Stimulated activated naive B cell treated with anti-CD40 and anti-IgM and Interleukin-4, amounts not matched to agents 10 μg/mL and 1 μg/mL and 100 μg/mL, for 72 hours (primary cell): Measurements from ENCODE around the gene CD6.

Source experiments
- ATAC-seq, 2 donors: fragments of 150-1000 bp; cut with Tn5 transposase; replicated peaks; 2 replicates each; pipeline ENCODE4 v1.10.0; 2021; ENCODE audit warnings: moderate library complexity in 1 of 2
- DNase-seq: peaks from one replicate; pipeline ENCODE4 v3.0.0; 2021
- H3K27ac Mint-ChIP-seq: one replicate; pipeline ENCODE4 v1.8.0; 2022; ENCODE audit warnings: mild to moderate bottlenecking, mixed read lengths
- H3K27me3 Mint-ChIP-seq, 2 donors: one replicate each; pipeline ENCODE4 v1.8.0; 2022; ENCODE audit warnings: mixed read lengths in 2 of 2
- H3K36me3 Mint-ChIP-seq, 2 donors: one replicate each; pipeline ENCODE4 v1.8.0; 2022; ENCODE audit warnings: mixed read lengths in 2 of 2, mild to moderate bottlenecking in 1 of 2
- H3K4me1 Mint-ChIP-seq, 2 donors: one replicate each; pipeline ENCODE4 v1.8.0; 2022; ENCODE audit warnings: mixed read lengths in 2 of 2, mild to moderate bottlenecking in 1 of 2
- H3K4me3 Mint-ChIP-seq, 2 donors: one replicate each; pipeline ENCODE4 v1.8.0; 2022; ENCODE audit warnings: mild to moderate bottlenecking in 2 of 2, mixed read lengths in 2 of 2, moderate library complexity in 1 of 2
- H3K9me3 Mint-ChIP-seq, 2 donors: one replicate each; pipeline ENCODE4 v1.8.0; 2022; ENCODE audit warnings: mixed read lengths in 2 of 2, mild to moderate bottlenecking in 1 of 2

The CD6 gene

DNA sequence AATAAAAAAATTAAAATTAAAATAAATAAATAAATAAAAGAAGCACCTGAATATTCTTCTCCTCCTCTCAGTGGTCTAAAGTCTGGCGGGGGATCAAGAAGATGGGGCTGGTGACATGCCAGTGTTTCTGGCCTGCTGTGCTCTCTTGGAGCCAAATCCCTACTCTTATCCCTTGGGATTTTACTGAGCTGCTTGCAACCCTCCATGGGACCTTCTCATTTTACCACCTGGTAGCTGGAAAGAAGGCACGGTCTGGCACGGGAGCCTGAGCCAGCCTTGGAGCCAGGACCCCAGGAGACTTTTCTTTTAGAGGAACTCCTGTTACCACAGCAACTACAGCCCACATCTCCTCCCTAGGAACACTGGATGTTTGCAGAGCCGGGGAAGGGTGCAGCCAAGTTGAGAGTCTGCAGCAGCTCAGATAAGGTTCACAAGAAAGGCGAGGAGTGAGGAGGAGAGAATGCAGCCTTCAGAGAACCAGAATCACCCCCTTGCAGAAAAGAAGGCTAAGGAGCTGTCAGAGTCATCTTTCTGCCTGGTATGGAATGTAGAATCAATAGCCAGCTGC, 21.4 kb downstream of the CD6 start:
- Mint-ChIP-seq H3K36me3 (peaks cover 12 to 31% of the 10 kb centered on the region in 2 donors), H3K27me3 (no peaks in the 10 kb centered on the region), H3K4me1 (peaks cover 17 to 19% of the 10 kb centered on the region in 2 donors), H3K4me3 (no peak overlapping the region), H3K27ac (peak overlapping the region; percentile 3), H3K9me3 (no peaks in the 10 kb centered on the region)
- ATAC-seq (no peak), DNase-seq (no peak)

GRCh38 chr11:60993615-60994014, 22.1 kb downstream of the CD6 start:
- ATAC-seq (no peak), DNase-seq (no peak)
- H3K27ac Mint-ChIP-seq = no peak overlapping the region
- peaks cover 12 to 31% of the 10 kb centered on the region in 2 donors for H3K36me3 Mint-ChIP-seq
- peaks cover 17% of the 10 kb centered on the region in 2 donors for H3K4me1 Mint-ChIP-seq
- H3K9me3 Mint-ChIP-seq = no peaks in the 10 kb centered on the region
- H3K27me3 Mint-ChIP-seq = no peaks in the 10 kb centered on the region
- no peak overlapping the region for H3K4me3 Mint-ChIP-seq

- Mint-ChIP-seq H3K36me3 (peaks cover 12 to 35% of the 10 kb centered on the region in 2 donors), H3K9me3 (no peaks in the 10 kb centered on the region), H3K27me3 (no peaks in the 10 kb centered on the region), H3K4me3 (no peak overlapping the region), H3K4me1 (peaks cover 7 to 10% of the 10 kb centered on the region in 2 donors), H3K27ac (no peak overlapping the region)
- no peak for ATAC-seq
- DNase-seq = no peak
Observed at GRCh38 chr11:60994541-60995080, 23.1 kb downstream of the CD6 start.

GRCh38 chr11:60995798-60996197, 24.3 kb downstream of the CD6 start:
- H3K36me3 Mint-ChIP-seq = peaks cover 17 to 38% of the 10 kb centered on the region in 2 donors
- H3K4me3 Mint-ChIP-seq = no peak overlapping the region
- DNase-seq (no peak), ATAC-seq (no peak)
- no peak overlapping the region for H3K27ac Mint-ChIP-seq
- no peaks in the 10 kb centered on the region for H3K27me3 Mint-ChIP-seq
- H3K9me3 Mint-ChIP-seq = no peaks in the 10 kb centered on the region
- H3K4me1 Mint-ChIP-seq = peaks cover 6 to 9% of the 10 kb centered on the region in 2 donors

GRCh38 chr11:60996381-60997138, 25.1 kb downstream of the CD6 start:
- H3K27ac Mint-ChIP-seq = peak overlapping the region; percentile 37
- no peaks in the 10 kb centered on the region for H3K27me3 Mint-ChIP-seq
- peaks cover 17 to 41% of the 10 kb centered on the region in 2 donors for H3K36me3 Mint-ChIP-seq
- H3K4me3 Mint-ChIP-seq = no peak overlapping the region
- no peaks in the 10 kb centered on the region for H3K9me3 Mint-ChIP-seq
- peaks cover 6 to 9% of the 10 kb centered on the region in 2 donors for H3K4me1 Mint-ChIP-seq
- DNase-seq (no peak), ATAC-seq (no peak)

DNA sequence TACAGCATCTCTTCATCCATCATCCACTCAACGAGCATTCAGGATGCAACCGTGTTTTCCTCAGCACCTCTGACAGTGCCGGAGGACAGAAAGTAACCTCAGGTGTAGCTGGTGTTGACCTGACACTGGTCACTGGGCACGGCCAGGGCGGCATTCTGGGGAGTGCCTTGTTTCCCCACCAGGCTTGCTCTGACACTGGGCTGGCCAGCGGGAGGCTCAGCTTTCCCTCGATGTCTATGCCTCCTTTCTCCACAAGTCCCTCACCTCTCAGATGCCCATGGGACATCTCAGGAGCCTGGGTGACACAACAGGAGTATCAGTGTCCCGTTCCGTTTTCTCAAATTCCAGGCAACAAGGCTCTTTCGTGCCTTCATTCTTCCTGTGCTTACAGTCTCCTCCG, 28.9 kb downstream of the CD6 start:
- no peaks in the 10 kb centered on the region for H3K27me3 Mint-ChIP-seq
- ATAC-seq (no peak), DNase-seq (no peak)
- H3K4me3 Mint-ChIP-seq = no peak overlapping the region
- H3K27ac Mint-ChIP-seq = no peak overlapping the region
- H3K36me3 Mint-ChIP-seq = peaks cover 23 to 53% of the 10 kb centered on the region in 2 donors
- peaks cover 6 to 11% of the 10 kb centered on the region in 2 donors for H3K4me1 Mint-ChIP-seq
- H3K9me3 Mint-ChIP-seq = no peaks in the 10 kb centered on the region

DNA sequence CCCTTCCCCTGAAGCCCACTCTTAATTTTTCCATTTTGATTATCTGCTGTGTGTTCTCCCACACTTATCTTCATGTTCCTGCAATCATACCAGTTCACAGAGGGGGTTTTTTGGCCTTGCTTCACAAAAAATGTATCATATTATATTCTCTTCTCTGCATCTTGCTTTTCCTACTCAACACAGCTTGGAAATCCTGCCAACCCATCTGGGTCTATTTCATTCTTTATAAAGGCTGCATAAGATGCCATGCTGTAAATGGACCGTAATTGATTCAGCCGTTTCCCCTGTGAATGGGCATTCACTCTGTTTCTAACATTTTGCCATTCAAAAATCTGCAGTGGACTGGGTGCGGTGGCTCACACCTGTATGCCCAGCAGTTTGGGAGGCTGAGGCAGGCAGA, 30.5 kb downstream of the CD6 start:
- Mint-ChIP-seq H3K9me3 (no peaks in the 10 kb centered on the region), H3K27me3 (peaks cover 7 to 8% of the 10 kb centered on the region in 2 donors), H3K4me3 (no peak overlapping the region), H3K36me3 (peaks cover 24 to 55% of the 10 kb centered on the region in 2 donors), H3K27ac (no peak overlapping the region), H3K4me1 (peaks cover 15 to 16% of the 10 kb centered on the region in 2 donors)
- ATAC-seq (no peak), DNase-seq (no peak)

GRCh38 chr11:61002598-61002997, 31.1 kb downstream of the CD6 start:
- ATAC-seq = no peak
- Mint-ChIP-seq H3K27ac (no peak overlapping the region), H3K27me3 (peaks cover 7 to 13% of the 10 kb centered on the region in 2 donors), H3K4me3 (no peak overlapping the region), H3K4me1 (peaks cover 18 to 21% of the 10 kb centered on the region in 2 donors), H3K36me3 (peaks cover 27 to 55% of the 10 kb centered on the region in 2 donors), H3K9me3 (no peaks in the 10 kb centered on the region)
- no peak for DNase-seq

- Mint-ChIP-seq H3K27ac (no peak overlapping the region), H3K4me3 (no peak overlapping the region), H3K9me3 (no peaks in the 10 kb centered on the region), H3K4me1 (peaks cover 28 to 35% of the 10 kb centered on the region in 2 donors), H3K27me3 (peaks cover 7 to 19% of the 10 kb centered on the region in 2 donors), H3K36me3 (peaks cover 34 to 63% of the 10 kb centered on the region in 2 donors)
- ATAC-seq = no peak
- no peak for DNase-seq
Observed at GRCh38 chr11:61004180-61004611, 32.7 kb downstream of the CD6 start.

- peaks cover 29 to 35% of the 10 kb centered on the region in 2 donors for H3K4me1 Mint-ChIP-seq
- H3K27ac Mint-ChIP-seq = no peak overlapping the region
- DNase-seq (no peak), ATAC-seq (no peak)
- no peaks in the 10 kb centered on the region for H3K9me3 Mint-ChIP-seq
- no peak overlapping the region for H3K4me3 Mint-ChIP-seq
- H3K27me3 Mint-ChIP-seq = peaks cover 7 to 19% of the 10 kb centered on the region in 2 donors
- H3K36me3 Mint-ChIP-seq = peaks cover 38 to 69% of the 10 kb centered on the region in 2 donors
Observed at GRCh38 chr11:61004761-61005181, 33.3 kb downstream of the CD6 start.

- Mint-ChIP-seq H3K27ac (no peak overlapping the region), H3K4me3 (peak overlapping the region; percentile 57 to 84), H3K36me3 (peaks cover 33 to 67% of the 10 kb centered on the region in 2 donors), H3K9me3 (no peaks in the 10 kb centered on the region), H3K4me1 (peaks cover 37 to 56% of the 10 kb centered on the region in 2 donors), H3K27me3 (peaks cover 7 to 19% of the 10 kb centered on the region in 2 donors)
- DNase-seq (no peak), ATAC-seq (peak; percentile 54 to 63)
Observed at GRCh38 chr11:61007383-61007955, 36.0 kb downstream of the CD6 start.

DNA sequence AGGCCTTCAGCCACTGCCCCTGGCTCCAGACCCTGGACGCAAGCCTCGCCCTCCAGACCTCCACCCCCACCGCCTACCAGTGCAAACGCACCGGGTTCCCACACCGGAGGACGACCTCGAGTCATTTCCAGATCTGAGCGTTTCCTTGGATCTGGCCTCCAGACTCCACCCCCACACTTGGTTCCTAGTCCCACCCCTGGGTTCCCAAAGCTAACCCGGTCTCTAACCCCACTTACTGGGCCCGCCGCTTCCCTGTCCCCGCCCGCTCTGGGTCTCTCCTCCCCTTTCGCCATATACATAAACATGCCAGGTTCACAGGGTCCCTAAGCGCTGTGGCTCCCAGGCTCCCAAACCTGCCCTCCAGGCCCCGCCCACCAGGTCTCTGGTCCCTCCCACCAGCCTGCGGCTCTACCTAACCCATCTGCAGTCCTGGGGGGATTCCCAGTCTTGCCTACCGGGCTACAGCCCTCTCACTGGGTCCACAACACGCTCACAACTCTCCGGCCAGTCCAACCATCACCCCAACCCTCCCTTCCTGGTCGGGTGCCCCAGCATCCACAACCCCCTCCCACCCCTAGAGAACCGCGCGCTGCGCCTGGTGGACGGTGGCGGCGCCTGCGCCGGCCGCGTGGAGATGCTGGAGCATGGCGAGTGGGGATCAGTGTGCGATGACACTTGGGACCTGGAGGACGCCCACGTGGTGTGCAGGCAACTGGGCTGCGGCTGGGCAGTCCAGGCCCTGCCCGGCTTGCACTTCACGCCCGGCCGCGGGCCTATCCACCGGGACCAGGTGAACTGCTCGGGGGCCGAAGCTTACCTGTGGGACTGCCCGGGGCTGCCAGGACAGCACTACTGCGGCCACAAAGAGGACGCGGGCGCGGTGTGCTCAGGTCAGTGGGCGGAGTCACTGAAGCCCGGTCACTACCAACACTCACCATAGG, 36.7 kb downstream of the CD6 start:
- H3K4me3 Mint-ChIP-seq = peak overlapping the region; percentile 77 to 84
- ATAC-seq (peak; percentile 4 to 59), DNase-seq (no peak)
- H3K4me1 Mint-ChIP-seq = peaks cover 44 to 63% of the 10 kb centered on the region in 2 donors
- peaks cover 33 to 67% of the 10 kb centered on the region in 2 donors for H3K36me3 Mint-ChIP-seq
- H3K27ac Mint-ChIP-seq = peak overlapping the region; percentile 49
- H3K27me3 Mint-ChIP-seq = peaks cover 7 to 19% of the 10 kb centered on the region in 2 donors
- no peaks in the 10 kb centered on the region for H3K9me3 Mint-ChIP-seq

DNA sequence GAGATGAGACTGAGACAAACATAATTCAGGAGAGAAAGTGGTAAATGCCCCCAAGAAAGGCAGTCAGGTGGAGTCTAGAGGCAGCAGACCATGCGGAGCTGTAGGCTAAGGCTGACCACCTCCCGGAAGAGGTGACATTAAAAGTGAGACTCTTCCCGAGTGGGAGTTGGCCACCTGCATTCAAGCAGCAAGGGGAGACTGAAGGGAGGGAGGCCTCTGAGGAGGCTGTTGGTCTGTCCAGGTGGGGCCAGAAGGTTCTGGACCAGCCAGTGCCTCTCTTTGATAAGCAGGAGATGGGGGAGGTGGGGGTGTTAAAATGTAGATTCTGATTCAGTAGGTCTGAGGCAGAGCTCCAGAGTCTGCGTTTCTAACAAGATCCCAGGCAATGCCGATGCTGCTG, 37.5 kb downstream of the CD6 start:
- Mint-ChIP-seq H3K36me3 (peaks cover 36 to 67% of the 10 kb centered on the region in 2 donors), H3K4me1 (peaks cover 43 to 64% of the 10 kb centered on the region in 2 donors), H3K9me3 (no peaks in the 10 kb centered on the region), H3K27ac (no peak overlapping the region), H3K4me3 (no peak overlapping the region), H3K27me3 (peaks cover 7 to 19% of the 10 kb centered on the region in 2 donors)
- no peak for DNase-seq
- ATAC-seq = no peak
